HEK293 (cell line): Measurements from ENCODE around the gene ANO1.

Experiments
- CTCF ChIA-PET: fragments of 350-600 bp; formaldehyde crosslinking; extraction: SDS; loops from one replicate; lab custom pipeline; 2021; ENCODE audit warnings: antibody characterized with exemption; lab: Yijun Ruan, JAX
- POLR2A ChIA-PET: fragments of 300-600 bp; formaldehyde crosslinking; extraction: SDS; loops from one replicate; lab custom pipeline; 2020; ENCODE audit warnings: antibody characterized with exemption, inconsistent platforms; lab: Yijun Ruan, JAX
- H3K27ac ChIP-seq: fragments of 200-500 bp; sonication (Bioruptor generic); 2 replicates; pipeline ENCODE4 v1.5.1; 2014; ENCODE audit warnings: low read depth, low read length, control low read depth, inconsistent platforms; ENCODE audit errors: extremely low read depth
- H3K36me3 ChIP-seq, 2 experiments: fragments of 200-500 bp in 1 of 2; sonication (Bioruptor generic) in 1 of 2; 1 replicate in 1 of 2; 2 replicates in 1 of 2; pipeline ENCODE4 v1.5.1; 2014 to 2017; ENCODE audit warnings: inconsistent platforms in 2 of 2, low read length in 2 of 2; ENCODE audit not compliant: control insufficient read depth in 2 of 2, insufficient read depth in 1 of 2
- H3K4me1 ChIP-seq: fragments of 200-500 bp; sonication (Bioruptor generic); 2 replicates; pipeline ENCODE4 v1.5.1; 2014; ENCODE audit warnings: mild to moderate bottlenecking, low read length, inconsistent platforms; ENCODE audit not compliant: control insufficient read depth, insufficient read depth
- H3K4me3 ChIP-seq: 2 replicates; pipeline ENCODE4 v1.5.1; 2011; ENCODE audit warnings: low read depth, mild to moderate bottlenecking, control low read depth, low read length, moderate library complexity
- H3K9me3 ChIP-seq: fragments of 200-500 bp; sonication (Bioruptor generic); 2 replicates; pipeline ENCODE4 v1.5.1; 2014; ENCODE audit warnings: low read depth, low read length, inconsistent platforms; ENCODE audit not compliant: control insufficient read depth, insufficient read depth
- FEZF1 ChIP-seq: fragments of 450-650 bp; formaldehyde crosslinking; IDR thresholded peaks from 2 replicates; pipeline ENCODE4 v1.5.1; 2016; ENCODE audit warnings: missing biosample characterization, missing genetic modification characterization
- GLIS2 ChIP-seq: fragments of 450-650 bp; formaldehyde crosslinking; IDR thresholded peaks from 2 replicates; pipeline ENCODE4 v1.5.1; 2016; ENCODE audit warnings: missing biosample characterization, missing genetic modification characterization
- SCRT1 ChIP-seq: fragments of 450-650 bp; formaldehyde crosslinking; IDR thresholded peaks from 2 replicates; pipeline ENCODE4 v1.5.1; 2016; ENCODE audit warnings: missing biosample characterization, missing genetic modification characterization, borderline replicate concordance
- TRIM28 ChIP-seq: IDR thresholded peaks from 2 replicates; pipeline ENCODE4 v1.6.1; 2011; ENCODE audit warnings: low read length, control low read depth, borderline replicate concordance
- WT1 ChIP-seq: fragments of 450-650 bp; formaldehyde crosslinking; IDR thresholded peaks from 2 replicates; pipeline ENCODE4 v1.5.1; 2016; ENCODE audit warnings: missing biosample characterization, missing genetic modification characterization
- ZBTB17 ChIP-seq: fragments of 450-650 bp; formaldehyde crosslinking; IDR thresholded peaks from 2 replicates; pipeline ENCODE4 v1.5.1; 2016; ENCODE audit warnings: missing biosample characterization, missing genetic modification characterization
- ZFP3 ChIP-seq: fragments of 450-650 bp; formaldehyde crosslinking; IDR thresholded peaks from 2 replicates; pipeline ENCODE4 v1.5.1; 2016; ENCODE audit warnings: low read depth, missing biosample characterization, missing genetic modification characterization
- ZNF121 ChIP-seq: fragments of 450-650 bp; formaldehyde crosslinking; IDR thresholded peaks from 2 replicates; pipeline ENCODE4 v1.5.1; 2016; ENCODE audit warnings: missing biosample characterization, missing genetic modification characterization
- ZNF155 ChIP-seq: fragments of 450-650 bp; formaldehyde crosslinking; IDR thresholded peaks from 2 replicates; pipeline ENCODE4 v1.5.1; 2016; ENCODE audit warnings: missing biosample characterization, missing genetic modification characterization
- ZNF433 ChIP-seq: fragments of 450-650 bp; formaldehyde crosslinking; IDR thresholded peaks from 2 replicates; pipeline ENCODE4 v1.5.1; 2016; ENCODE audit warnings: missing biosample characterization, missing genetic modification characterization, low read depth
- ZNF596 ChIP-seq: fragments of 450-650 bp; IDR thresholded peaks from 2 replicates; pipeline ENCODE4 v1.5.0; 2018; ENCODE audit warnings: missing biosample characterization, mild to moderate bottlenecking, missing genetic modification characterization, moderate library complexity
- ZNF629 ChIP-seq: fragments of 450-650 bp; formaldehyde crosslinking; IDR thresholded peaks from 2 replicates; pipeline ENCODE4 v1.5.1; 2017; ENCODE audit warnings: missing biosample characterization, missing genetic modification characterization
- ZNF670 ChIP-seq: fragments of 450-650 bp; formaldehyde crosslinking; IDR thresholded peaks from 2 replicates; pipeline ENCODE4 v1.5.1; 2016; ENCODE audit warnings: missing biosample characterization, missing genetic modification characterization, low read depth
- ZSCAN16 ChIP-seq: fragments of 450-650 bp; formaldehyde crosslinking; IDR thresholded peaks from 2 replicates; pipeline ENCODE4 v1.5.1; 2016; ENCODE audit warnings: missing biosample characterization, missing genetic modification characterization
- TF ChIP-seq, protein P1 (sequence below): fragments of 450-650 bp; formaldehyde crosslinking; IDR thresholded peaks from 2 replicates; pipeline ENCODE4 v1.5.1; 2016; ENCODE audit warnings: missing biosample characterization, missing genetic modification characterization, borderline replicate concordance

The ANO1 gene

DNA sequence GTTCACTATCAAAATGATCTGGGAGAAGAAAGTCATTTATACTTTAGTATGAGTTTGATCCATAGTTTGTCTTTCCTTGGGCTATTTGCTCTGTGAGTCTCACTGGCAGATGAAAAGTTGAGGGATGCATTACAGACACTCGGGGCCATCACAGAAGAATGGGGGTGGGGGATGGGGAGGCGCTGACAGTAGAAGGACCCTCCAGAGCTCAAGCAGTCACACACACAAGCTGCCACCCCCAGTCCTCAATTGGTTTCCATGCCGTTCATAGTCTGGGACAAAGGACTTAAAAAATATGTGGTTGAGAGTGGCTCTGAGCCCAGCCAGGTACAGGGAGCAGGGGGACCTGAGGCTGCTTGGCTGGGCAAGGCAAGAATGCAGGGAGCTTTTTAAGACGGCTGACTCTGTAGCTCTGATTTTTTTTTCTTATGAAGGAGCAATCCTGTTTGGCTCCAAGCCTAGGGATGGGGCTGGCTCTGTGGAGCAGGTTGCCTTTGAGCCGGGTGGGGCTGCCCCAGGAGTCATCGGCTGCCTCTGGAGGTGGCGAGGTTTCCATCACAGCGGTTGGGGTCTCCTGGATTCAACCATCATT lies 13.3 kb upstream of the ANO1 start:
- ChIA-PET POLR2A (no interaction called here), CTCF (no interaction called here)
- Histone ChIP-seq H3K4me1 (no peaks in the 10 kb centered on the region), H3K36me3 (no peaks in the 10 kb centered on the region), H3K9me3 (no peaks in the 10 kb centered on the region), H3K27ac (no peak overlapping the region), H3K4me3 (no peak overlapping the region)
- no peak for TF ChIP-seq ZNF670 (tag by site-specific recombination)
- no peak for TF ChIP-seq ZNF433

- ChIA-PET CTCF (no interaction called here), POLR2A (no interaction called here)
- Histone ChIP-seq H3K4me3 (no peak overlapping the region), H3K4me1 (no peaks in the 10 kb centered on the region), H3K27ac (no peak overlapping the region), H3K9me3 (no peaks in the 10 kb centered on the region), H3K36me3 (no peaks in the 10 kb centered on the region)
- no peak for TF ChIP-seq ZSCAN16 (tag by site-specific recombination)
- TF ChIP-seq, protein P1, sequence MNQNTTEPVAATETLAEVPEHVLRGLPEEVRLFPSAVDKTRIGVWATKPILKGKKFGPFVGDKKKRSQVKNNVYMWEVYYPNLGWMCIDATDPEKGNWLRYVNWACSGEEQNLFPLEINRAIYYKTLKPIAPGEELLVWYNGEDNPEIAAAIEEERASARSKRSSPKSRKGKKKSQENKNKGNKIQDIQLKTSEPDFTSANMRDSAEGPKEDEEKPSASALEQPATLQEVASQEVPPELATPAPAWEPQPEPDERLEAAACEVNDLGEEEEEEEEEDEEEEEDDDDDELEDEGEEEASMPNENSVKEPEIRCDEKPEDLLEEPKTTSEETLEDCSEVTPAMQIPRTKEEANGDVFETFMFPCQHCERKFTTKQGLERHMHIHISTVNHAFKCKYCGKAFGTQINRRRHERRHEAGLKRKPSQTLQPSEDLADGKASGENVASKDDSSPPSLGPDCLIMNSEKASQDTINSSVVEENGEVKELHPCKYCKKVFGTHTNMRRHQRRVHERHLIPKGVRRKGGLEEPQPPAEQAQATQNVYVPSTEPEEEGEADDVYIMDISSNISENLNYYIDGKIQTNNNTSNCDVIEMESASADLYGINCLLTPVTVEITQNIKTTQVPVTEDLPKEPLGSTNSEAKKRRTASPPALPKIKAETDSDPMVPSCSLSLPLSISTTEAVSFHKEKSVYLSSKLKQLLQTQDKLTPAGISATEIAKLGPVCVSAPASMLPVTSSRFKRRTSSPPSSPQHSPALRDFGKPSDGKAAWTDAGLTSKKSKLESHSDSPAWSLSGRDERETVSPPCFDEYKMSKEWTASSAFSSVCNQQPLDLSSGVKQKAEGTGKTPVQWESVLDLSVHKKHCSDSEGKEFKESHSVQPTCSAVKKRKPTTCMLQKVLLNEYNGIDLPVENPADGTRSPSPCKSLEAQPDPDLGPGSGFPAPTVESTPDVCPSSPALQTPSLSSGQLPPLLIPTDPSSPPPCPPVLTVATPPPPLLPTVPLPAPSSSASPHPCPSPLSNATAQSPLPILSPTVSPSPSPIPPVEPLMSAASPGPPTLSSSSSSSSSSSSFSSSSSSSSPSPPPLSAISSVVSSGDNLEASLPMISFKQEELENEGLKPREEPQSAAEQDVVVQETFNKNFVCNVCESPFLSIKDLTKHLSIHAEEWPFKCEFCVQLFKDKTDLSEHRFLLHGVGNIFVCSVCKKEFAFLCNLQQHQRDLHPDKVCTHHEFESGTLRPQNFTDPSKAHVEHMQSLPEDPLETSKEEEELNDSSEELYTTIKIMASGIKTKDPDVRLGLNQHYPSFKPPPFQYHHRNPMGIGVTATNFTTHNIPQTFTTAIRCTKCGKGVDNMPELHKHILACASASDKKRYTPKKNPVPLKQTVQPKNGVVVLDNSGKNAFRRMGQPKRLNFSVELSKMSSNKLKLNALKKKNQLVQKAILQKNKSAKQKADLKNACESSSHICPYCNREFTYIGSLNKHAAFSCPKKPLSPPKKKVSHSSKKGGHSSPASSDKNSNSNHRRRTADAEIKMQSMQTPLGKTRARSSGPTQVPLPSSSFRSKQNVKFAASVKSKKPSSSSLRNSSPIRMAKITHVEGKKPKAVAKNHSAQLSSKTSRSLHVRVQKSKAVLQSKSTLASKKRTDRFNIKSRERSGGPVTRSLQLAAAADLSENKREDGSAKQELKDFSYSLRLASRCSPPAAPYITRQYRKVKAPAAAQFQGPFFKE (tag by site-specific recombination): no peak
- no peak for TF ChIP-seq GLIS2 (tag by site-specific recombination)
Observed at GRCh38 chr11:70065318-70066135, 12.6 kb upstream of the ANO1 start.

DNA sequence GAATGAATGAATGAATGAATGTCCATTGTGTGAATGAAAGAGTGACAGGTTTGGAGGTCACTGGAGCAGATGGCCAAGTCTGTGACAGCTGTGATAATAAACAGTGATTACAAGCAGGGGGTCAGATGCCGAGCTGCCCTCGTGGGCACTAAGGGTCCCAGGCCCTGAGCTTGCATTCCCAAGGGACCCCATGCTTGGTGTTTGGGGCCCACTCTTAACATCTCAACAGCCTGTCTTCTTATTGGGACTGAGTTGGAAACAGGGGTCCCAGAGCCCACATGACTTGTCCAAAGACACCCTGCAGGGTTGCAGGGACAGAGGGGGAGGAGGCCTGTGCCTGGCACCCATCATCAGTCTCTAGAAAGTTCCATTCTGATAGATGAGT lies 12.0 kb upstream of the ANO1 start:
- Histone ChIP-seq H3K36me3 (no peaks in the 10 kb centered on the region), H3K27ac (no peak overlapping the region), H3K4me1 (no peaks in the 10 kb centered on the region), H3K4me3 (no peak overlapping the region), H3K9me3 (no peaks in the 10 kb centered on the region)
- ChIA-PET POLR2A (no interaction called here), CTCF (no interaction called here)
- TF ChIP-seq FEZF1 (tag by site-specific recombination): no peak
- TF ChIP-seq ZFP3 (tag by site-specific recombination): no peak
- no peak for TF ChIP-seq ZNF155 (tag by site-specific recombination)
- no peak for TF ChIP-seq ZNF596 (tag by site-specific recombination)

DNA sequence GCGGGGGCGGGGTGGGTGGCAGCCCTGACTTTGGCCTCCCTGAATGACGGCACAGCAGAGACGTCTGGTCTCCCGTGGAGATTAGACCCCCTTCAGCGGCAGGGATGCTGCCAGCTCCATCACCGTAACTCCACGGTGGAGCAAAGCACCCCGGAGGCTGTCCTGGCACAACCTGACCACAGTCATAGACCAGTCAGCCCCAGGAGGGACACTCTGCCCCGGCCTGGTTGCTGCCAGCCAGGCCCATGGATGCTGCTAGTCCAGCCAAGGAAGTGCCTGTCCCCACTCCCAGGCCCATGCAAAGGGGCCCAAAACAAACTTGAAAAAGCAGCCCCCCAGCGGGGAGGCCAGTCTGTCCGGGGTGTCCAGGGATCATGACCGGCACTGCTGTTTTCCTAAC lies 11.5 kb upstream of the ANO1 start:
- POLR2A ChIA-PET: no interaction called here

More for the DNA sequence above, 11.5 kb upstream of the ANO1 start:
- Histone ChIP-seq H3K4me3 (no peak overlapping the region), H3K36me3 (no peaks in the 10 kb centered on the region), H3K9me3 (no peaks in the 10 kb centered on the region), H3K4me1 (no peaks in the 10 kb centered on the region), H3K27ac (no peak overlapping the region)
- TF ChIP-seq SCRT1: no peak
- TF ChIP-seq ZBTB17 (tag by site-specific recombination): no peak
- no peak for TF ChIP-seq TRIM28
- TF ChIP-seq ZNF121: no peak
- TF ChIP-seq ZNF629 (tag by site-specific recombination): no peak
- no peak for TF ChIP-seq WT1 (tag by site-specific recombination)
- CTCF ChIA-PET: no interaction called here
